Measurements from ENCODE around the gene MLEC.

DNA sequence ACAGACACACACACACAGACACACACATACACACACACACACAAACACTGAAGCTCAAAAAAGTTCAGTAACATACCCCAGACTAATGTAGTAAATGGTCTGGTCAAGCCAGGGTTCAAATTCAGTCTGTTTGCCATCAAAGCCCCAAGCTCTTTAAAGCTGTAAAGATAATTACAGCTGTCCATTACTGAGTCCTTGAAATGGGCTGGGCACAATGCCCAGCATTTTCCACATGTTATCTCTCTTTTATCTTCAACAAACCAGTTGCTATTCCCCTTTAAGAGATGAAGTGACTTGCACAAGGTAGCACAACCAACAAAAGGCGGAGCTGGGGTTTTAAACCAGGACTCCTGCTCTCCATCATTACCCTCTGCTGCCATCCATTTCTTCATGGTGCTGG is 15.7 kb downstream of the MLEC start:
- no peak for TF ChIP-seq EZH2phosphoT487 (IDR thresholded peaks at IDR 0.05; ENCODE audit: borderline replicate concordance, low read length)
- TF ChIP-seq, protein P1, sequence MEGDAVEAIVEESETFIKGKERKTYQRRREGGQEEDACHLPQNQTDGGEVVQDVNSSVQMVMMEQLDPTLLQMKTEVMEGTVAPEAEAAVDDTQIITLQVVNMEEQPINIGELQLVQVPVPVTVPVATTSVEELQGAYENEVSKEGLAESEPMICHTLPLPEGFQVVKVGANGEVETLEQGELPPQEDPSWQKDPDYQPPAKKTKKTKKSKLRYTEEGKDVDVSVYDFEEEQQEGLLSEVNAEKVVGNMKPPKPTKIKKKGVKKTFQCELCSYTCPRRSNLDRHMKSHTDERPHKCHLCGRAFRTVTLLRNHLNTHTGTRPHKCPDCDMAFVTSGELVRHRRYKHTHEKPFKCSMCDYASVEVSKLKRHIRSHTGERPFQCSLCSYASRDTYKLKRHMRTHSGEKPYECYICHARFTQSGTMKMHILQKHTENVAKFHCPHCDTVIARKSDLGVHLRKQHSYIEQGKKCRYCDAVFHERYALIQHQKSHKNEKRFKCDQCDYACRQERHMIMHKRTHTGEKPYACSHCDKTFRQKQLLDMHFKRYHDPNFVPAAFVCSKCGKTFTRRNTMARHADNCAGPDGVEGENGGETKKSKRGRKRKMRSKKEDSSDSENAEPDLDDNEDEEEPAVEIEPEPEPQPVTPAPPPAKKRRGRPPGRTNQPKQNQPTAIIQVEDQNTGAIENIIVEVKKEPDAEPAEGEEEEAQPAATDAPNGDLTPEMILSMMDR (IDR thresholded peaks at IDR 0.05; ENCODE audit: low read depth, low read length, poor library complexity, severe bottlenecking): no peak
